UCSD-AML1 (cell line): ENCODE results near the gene C4B.
"Not testable (repeated sequence)": the region's sequence is repeated elsewhere in the genome, so short reads cannot be mapped to it uniquely, and the experiment has no call there.

ENCODE experiments used
- DNase-seq: peaks from one replicate; lab custom pipeline; 2025; ENCODE audit not compliant: unreplicated experiment; lab: John Stamatoyannopoulos, UW

The C4B gene

DNA sequence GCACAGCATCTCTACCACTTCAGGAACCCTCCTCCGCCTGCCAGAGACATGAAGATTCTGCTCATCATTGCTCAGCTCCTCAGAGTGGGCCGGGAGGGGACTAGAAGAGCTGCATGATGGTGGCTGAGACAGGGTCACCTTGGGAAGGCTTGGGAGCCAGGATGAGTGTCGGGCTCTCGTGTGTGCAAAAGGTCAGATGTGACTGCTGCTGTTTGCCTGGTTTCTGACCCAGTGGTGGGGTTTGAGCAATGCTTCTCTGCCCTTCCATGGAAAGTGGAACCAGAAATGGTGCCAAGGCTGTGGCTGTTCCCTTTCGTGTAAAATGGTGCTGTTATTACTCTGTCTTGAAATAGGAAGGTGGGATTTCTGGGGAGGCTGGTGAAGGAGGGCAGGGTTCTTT, 33.6 kb upstream of the C4B start:
- DNase-seq, result not testable (repeated sequence)

DNA sequence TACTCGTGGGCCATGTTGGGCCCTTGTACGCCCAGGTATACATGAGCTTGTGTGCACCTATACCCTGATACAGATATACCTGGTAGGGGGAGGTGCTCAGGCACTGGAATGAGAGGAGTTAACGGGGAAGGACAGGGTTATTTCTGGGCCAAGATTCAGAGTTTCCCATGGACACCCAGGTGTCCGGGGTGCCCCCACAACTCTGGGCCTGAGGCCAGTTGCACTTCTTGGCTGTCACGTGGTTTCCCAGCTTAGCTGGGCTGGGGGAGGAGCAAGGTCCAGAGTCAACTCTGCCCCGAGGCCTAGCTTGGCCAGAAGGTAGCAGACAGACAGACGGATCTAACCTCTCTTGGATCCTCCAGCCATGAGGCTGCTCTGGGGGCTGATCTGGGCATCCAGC, 32.9 kb upstream of the C4B start, which contains the start of gene C4A:
C4A (plus strand) TSS at position 314 of the 400 bp plus-strand sequence; CDS start at position 365, 51 bp downstream.
- DNase-seq, result not testable (repeated sequence)

DNA sequence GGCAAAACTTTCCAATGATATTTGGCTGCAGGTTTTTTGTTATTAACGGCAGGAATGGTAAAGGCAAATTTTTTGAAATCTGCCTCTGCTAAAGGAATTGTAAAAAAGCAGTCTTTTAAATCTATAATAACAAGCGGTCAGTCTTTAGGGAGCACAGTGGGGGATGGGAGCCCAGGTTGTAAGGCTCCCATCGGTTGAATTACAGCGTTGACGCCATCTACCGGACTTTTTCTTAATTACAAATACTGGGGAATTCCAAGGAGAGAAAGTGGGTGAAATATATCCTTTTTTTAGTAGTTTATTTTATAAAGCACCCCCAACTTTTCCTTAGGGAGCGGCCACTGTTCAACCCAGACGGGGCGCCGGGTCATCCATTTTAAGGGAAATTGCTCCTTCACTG, 25.2 kb upstream of the C4B start:
- not testable (repeated sequence) for DNase-seq

DNA sequence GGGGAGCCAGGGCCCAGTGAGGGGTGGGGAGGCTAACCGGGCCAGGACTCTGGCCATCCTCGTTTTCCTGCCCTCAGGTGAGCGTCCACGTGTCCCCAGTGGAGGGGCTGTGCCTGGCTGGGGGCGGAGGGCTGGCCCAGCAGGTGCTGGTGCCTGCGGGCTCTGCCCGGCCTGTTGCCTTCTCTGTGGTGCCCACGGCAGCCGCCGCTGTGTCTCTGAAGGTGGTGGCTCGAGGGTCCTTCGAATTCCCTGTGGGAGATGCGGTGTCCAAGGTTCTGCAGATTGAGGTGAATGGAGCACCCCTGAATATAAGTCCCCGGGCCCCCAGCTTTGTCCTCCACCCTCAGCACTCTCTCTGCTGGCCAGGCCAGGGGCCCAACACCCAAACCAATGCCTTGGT, 20.2 kb upstream of the C4B start:
- not testable (repeated sequence) for DNase-seq

DNA sequence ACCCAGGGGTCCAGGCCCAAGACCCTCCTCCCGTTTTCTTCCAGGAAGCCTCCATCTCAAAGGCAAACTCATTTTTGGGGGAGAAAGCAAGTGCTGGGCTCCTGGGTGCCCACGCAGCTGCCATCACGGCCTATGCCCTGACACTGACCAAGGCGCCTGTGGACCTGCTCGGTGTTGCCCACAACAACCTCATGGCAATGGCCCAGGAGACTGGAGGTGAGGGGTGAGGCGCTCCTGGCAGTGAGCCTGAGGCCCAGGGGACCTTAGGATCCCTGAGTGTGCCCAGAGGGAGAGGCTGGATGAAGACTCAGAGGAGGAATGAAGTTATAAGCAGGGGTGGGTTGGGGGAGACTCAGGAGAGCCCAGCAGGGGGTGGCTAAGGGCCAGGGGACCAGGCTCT, 18.2 kb upstream of the C4B start:
- not testable (repeated sequence) for DNase-seq

DNA sequence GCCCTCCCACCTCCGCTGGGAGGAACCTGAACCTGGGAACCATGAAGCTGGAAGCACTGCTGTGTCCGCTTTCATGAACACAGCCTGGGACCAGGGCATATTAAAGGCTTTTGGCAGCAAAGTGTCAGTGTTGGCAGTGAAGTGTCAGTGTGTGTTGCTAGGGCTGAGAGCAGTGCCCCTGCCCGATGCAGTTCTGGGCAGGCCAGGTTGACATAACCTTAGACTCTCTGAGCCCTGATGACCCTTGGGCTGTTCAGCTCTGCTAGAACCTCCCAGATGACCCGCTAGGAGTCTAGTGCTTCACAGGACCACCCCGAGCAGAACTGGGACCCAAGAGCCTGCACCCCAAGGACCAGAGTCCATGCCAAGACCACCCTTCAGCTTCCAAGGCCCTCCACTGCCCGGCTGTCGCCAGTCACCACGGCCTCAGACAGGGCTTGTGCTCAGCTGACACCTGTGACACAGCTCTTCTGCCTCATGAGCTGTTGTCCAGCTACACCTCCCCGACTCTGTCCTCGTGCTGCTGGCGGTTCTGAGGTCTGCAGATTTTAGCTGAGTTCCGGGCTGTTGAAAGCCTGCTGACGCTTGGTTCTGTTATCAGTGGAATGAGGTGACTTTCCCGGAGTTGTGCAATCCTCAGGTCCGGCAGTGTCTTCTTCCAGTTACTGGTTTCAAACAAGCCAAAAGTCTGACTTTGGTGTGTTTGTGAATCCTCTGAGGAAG, 11.9 kb upstream of the C4B start:
- not testable (repeated sequence) for DNase-seq

DNA sequence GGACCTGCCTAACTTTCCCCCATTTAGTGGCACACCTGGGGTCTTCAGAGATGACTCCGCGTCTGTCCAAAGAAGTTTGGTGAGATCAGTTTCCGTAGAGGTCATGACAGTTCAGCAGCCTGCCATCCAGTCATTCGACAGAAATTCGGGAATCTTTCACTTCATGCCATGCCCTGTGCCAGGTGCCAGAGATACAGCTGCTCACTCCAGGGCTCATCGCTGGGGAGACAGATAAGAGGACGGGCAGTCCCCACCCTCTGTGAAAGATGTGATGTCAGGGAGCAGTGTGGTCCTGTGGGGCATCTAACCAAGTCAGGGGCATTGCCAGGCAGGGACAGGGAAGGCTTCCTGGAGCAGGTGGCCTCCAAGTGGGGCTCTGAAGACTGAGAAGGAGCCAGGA, 11.3 kb upstream of the C4B start:
- DNase-seq, result not testable (repeated sequence)

DNA sequence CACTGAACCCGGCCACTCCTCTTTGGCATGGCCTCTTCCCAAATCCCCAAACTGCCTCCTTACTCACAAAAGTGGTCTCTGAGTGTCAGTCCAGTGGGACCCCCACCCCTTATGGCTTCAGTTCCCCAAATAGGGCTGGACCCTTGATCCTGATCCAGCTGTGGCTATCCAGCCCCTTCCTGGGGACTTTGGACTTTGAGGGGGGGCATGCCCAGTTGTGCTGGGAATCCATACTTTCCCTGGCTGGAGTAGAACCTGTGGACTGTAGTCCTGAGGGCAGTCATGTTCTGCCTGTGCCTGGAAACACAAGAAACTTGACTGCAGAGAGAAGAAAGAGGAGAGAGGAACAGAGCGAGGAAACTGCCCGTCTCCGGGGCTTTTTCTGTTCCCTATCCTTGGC, 10.2 kb upstream of the C4B start:
- not testable (repeated sequence) for DNase-seq

DNA sequence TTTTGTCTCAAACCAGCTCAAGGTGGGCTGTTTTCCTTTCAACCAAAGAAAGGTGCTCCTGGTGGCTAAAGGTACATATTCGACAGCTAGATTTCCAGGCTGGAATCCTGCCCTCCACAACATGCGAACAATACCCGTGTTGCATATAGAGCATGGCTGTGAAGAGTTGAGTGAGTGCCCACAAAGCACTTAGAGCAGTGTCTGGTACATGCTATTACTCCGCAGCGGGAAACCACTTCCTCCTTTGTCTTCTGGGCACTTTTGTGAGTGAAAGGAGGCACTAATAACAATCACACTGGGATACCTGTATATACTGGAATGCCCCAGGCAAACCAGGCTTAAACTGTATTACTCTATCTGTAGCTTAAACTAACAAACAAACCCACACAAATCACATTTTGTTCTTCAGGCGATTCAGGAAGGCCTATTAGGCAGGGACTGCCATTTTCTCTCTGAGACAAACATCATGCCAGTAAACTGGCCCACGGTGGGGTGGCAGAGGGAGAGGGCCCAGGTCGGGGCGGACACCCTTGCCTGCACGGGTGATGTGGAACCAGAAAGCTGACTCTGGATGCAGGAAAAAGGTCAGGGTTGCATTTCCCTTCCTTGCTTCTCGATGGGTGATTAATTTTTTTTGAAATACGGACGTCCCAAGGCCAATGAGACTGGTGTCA, 9.6 kb upstream of the C4B start:
- DNase-seq, result not testable (repeated sequence)

DNA sequence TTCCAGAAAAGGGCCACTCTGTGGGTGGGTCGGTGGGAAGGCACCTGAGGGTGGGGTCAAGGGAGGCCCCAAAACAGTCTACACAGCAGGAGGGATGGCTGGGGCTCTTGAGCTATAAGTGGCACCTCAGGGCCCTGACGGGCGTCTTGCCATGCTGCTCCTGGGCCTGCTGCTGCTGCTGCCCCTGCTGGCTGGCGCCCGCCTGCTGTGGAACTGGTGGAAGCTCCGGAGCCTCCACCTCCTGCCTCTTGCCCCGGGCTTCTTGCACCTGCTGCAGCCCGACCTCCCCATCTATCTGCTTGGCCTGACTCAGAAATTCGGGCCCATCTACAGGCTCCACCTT, 9.1 kb upstream of the C4B start:
- DNase-seq, result not testable (repeated sequence)

DNA sequence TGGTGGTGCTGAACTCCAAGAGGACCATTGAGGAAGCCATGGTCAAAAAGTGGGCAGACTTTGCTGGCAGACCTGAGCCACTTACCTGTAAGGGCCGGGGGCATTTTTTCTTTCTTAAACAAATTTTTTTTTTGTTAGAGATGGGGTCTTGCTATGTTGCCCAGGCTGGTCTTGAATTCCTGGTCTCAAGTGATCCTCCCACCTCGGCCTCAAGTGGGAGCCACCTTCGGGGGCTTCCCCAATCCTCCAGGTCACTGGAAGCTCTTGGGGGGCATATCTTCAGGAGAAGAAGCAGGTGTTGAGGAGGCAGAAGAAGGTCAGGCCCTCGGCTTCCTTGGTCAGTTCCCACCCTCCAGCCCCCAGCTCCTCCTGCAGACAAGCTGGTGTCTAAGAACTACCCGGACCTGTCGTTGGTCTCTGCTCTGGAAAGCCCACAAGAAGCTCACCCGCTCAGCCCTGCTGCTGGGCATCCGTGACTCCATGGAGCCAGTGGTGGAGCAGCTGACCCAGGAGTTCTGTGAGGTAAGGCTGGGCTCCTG, 8.5 kb upstream of the C4B start:
- DNase-seq, result not testable (repeated sequence)

DNA sequence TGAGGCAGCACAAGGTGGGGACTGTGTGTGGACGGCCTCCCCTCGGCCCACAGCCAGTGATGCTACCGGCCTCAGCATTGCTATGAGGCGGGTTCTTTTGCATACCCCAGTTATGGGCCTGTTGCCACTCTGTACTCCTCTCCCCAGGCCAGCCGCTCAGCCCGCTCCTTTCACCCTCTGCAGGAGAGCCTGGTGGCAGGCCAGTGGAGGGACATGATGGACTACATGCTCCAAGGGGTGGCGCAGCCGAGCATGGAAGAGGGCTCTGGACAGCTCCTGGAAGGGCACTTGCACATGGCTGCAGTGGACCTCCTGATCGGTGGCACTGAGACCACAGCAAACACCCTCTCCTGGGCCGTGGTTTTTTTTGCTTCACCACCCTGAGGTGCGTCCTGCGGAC, 7.5 kb upstream of the C4B start:
- DNase-seq, result not testable (repeated sequence)

DNA sequence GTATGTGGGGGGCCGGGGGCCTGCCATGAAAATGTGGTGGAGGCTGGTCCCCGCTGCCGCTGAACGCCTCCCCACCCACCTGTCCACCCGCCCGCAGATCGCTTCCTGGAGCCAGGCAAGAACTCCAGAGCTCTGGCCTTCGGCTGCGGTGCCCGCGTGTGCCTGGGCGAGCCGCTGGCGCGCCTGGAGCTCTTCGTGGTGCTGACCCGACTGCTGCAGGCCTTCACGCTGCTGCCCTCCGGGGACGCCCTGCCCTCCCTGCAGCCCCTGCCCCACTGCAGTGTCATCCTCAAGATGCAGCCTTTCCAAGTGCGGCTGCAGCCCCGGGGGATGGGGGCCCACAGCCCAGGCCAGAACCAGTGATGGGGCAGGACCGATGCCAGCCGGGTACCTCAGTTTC, 6.6 kb upstream of the C4B start:
- not testable (repeated sequence) for DNase-seq

DNA sequence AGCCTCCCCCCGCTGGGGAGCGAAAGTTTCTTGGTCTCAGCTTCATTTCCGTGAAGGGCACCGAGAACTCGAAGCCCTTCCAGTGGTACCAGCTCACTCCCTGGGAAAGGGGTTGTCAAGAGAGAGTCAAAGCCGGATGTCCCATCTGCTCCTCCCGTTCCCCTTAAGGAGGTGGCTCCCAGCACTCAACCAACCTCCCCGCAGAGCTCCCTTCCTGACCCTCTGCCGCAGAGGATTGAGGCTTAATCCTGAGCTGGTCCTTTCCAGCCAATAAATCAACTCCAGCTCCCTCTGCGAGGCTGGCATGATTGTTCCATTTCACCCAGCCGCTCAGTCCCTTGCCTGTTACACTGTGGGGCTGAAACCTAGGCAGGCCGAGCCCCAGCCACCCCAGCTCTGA, 6.0 kb upstream of the C4B start:
- DNase-seq, result not testable (repeated sequence)

DNA sequence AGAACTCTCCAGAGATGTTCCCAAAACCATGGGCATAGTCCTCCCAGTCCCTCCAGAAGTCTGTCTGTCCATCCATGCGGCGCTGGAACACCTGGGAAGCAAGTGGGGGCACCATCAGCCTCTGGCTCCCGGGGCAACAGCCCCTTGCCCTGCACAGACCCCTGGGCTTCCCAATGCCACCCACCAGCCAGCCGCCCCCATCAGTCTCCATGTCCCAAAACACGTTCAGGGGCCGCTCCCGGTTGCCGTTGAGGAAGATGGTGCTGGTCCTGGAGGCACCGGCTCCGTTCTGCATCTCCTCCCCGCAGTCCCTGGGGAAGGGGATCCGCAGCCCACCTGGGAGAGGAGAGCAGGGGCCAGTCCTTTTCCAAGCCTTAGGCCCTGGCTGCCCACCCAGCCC, 5.1 kb upstream of the C4B start:
- not testable (repeated sequence) for DNase-seq

DNA sequence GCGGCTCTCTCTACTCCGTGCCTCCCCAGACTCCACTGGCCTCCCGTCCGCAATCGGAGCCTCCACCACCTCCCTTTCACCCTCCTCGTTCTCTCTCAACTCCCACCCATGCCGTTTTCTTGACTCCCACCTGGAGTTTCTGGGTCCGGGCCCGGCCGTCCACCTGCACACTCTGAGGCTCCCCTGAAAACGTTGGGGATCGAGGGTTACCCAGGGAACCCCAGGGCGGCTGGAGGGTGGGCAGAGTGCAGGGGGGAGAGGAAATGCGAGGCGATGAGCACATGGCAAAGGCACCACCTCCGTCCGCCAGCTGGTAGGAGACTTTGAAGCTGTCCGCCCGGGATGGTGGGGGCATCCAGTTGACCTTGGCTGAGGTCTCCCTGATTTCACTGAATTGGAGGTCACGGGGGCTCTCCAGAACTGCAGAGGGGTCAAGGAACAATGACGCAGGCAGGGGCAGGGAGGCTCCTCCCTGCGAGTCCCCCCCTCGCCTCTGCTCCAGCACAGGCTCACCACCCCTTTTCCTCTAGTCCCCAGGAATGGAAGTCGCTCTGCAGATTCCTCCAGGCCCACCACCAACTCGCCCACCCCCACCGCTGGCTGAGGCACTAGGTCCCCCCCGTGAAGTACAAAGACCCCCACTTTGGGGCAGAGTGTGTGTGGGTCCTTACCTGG, 3.6 kb upstream of the C4B start:
- DNase-seq, result not testable (repeated sequence)

DNA sequence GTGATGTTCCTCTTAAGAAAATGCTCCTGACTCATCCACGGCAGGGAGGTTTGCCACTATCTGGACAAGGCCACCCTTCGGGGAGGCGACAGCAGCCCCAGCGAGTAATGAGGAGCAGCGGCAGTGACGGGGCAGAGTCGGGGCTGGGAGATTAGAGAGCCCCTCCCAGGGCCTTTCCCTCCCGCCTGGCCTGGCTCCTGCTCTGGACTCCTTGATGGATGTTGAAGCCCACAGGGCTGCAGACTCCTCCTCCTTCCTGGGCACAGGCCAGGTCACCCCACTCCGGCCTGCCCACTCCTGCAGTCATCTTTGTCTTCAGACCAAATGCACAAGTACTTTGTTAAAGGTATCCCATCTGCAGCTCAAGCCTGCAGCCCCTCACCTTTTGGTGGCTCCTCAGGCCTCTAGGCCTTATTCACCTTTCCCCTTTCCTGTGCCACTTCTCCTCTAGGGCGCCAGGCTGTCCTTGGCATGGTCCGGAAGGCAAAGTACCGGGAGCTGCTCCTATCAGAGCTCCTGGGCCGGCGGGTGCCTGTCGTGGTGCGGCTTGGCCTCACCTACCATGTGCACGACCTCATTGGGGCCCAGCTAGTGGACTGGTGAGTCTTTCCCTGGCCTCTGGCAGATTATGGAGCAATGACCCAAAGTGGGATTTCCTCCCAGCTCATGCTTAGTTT, 1.5 kb upstream of the C4B start:
- not testable (repeated sequence) for DNase-seq

DNA sequence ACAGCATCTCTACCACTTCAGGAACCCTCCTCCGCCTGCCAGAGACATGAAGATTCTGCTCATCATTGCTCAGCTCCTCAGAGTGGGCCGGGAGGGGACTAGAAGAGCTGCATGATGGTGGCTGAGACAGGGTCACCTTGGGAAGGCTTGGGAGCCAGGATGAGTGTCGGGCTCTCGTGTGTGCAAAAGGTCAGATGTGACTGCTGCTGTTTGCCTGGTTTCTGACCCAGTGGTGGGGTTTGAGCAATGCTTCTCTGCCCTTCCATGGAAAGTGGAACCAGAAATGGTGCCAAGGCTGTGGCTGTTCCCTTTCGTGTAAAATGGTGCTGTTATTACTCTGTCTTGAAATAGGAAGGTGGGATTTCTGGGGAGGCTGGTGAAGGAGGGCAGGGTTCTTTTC, 857 bp upstream of the C4B start:
- not testable (repeated sequence) for DNase-seq

DNA sequence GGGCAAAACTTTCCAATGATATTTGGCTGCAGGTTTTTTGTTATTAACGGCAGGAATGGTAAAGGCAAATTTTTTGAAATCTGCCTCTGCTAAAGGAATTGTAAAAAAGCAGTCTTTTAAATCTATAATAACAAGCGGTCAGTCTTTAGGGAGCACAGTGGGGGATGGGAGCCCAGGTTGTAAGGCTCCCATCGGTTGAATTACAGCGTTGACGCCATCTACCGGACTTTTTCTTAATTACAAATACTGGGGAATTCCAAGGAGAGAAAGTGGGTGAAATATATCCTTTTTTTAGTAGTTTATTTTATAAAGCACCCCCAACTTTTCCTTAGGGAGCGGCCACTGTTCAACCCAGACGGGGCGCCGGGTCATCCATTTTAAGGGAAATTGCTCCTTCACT, 7.5 kb downstream of the C4B start:
- DNase-seq, result not testable (repeated sequence)

DNA sequence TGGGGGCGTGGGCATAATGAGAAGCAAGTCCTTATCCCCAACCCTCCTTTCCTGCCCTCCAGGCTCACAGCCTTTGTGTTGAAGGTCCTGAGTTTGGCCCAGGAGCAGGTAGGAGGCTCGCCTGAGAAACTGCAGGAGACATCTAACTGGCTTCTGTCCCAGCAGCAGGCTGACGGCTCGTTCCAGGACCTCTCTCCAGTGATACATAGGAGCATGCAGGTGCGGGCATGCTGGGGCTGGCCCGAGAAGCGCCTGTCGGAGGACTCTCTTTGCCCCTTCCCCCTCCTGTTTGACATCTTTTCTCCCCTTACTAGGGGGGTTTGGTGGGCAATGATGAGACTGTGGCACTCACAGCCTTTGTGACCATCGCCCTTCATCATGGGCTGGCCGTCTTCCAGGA, 14.0 kb downstream of the C4B start:
- DNase-seq, result not testable (repeated sequence)

DNA sequence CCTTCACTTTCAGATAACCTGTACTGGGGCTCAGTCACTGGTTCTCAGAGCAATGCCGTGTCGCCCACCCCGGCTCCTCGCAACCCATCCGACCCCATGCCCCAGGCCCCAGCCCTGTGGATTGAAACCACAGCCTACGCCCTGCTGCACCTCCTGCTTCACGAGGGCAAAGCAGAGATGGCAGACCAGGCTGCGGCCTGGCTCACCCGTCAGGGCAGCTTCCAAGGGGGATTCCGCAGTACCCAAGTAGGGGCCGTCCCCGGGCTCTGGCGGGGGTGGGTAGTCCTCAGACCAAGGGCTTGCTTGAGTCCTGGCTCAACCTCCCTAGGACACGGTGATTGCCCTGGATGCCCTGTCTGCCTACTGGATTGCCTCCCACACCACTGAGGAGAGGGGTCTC, 15.0 kb downstream of the C4B start:
- not testable (repeated sequence) for DNase-seq
